Stromal cell of bone marrow (primary cell): ENCODE measurements around the gene APOB.

Experiments
- DNase-seq: peaks from one replicate; pipeline ENCODE4 v3.0.0-alpha.2; 2012; ENCODE audit warnings: low read depth

Gene APOB

GRCh38 chr2:21043744-21044532 is at the start of gene APOB:
Gene APOB, minus strand, starts transcription at chr2:21044073. Its CDS starts 128 bp downstream, at chr2:21043945.
- DNase-seq, result no peak

- no peak for DNase-seq
These were observed 48.5 kb upstream of the APOB start for GRCh38 chr2:21092308-21092869.

GRCh38 chr2:21084401-21084800 is 40.5 kb upstream of the APOB start:
- DNase-seq, result no peak

- no peak for DNase-seq
These were observed 39.6 kb upstream of the APOB start for GRCh38 chr2:21083482-21083881.

- DNase-seq, result no peak
These were observed 34.4 kb upstream of the APOB start for GRCh38 chr2:21078296-21078695.

GRCh38 chr2:21072477-21073242 is 28.8 kb upstream of the APOB start:
- DNase-seq, result no peak

- no peak for DNase-seq
These were observed 26.7 kb upstream of the APOB start for GRCh38 chr2:21070341-21071257.

GRCh38 chr2:21069746-21070340 is 26.0 kb upstream of the APOB start:
- no peak for DNase-seq

GRCh38 chr2:21067859-21068537 is 24.1 kb upstream of the APOB start:
- DNase-seq, result no peak

- DNase-seq, result no peak
These were observed 23.3 kb upstream of the APOB start for GRCh38 chr2:21067125-21067524.

- no peak for DNase-seq
These were observed 16.2 kb upstream of the APOB start for GRCh38 chr2:21059885-21060610.

- no peak for DNase-seq
These were observed 13.2 kb upstream of the APOB start for GRCh38 chr2:21057097-21057496.

GRCh38 chr2:21055879-21056790 is 12.3 kb upstream of the APOB start:
- DNase-seq, result no peak

- DNase-seq, result no peak
These were observed 11.6 kb upstream of the APOB start for GRCh38 chr2:21055451-21055850.

GRCh38 chr2:21054011-21054410 is 10.1 kb upstream of the APOB start:
- no peak for DNase-seq

GRCh38 chr2:21052044-21052443 is 8.2 kb upstream of the APOB start:
- DNase-seq, result no peak

- DNase-seq, result no peak
These were observed 6.3 kb upstream of the APOB start for GRCh38 chr2:21050164-21050563.

GRCh38 chr2:21047141-21048009 is 3.5 kb upstream of the APOB start:
- no peak for DNase-seq
